Activated CD8-positive, alpha-beta T cell treated with anti-CD3 and anti-CD28 coated beads, Interleukin-2, amount 10 ng/mL, durations not matched to agents 7 days and 5 days (primary cell): ENCODE results near the gene ETNK2. TPM values are rescaled to one million over a fixed set of nuclear protein-coding genes. Genes with fewer than 3 reads are reported as not detected.
"Not testable (repeated sequence)": the region's sequence is repeated elsewhere in the genome, so short reads cannot be mapped to it uniquely, and the experiment has no call there.

Experiments used
- ATAC-seq: fragments of 150-1000 bp; cut with Tn5 transposase; one replicate; pipeline ENCODE4 v1.10.0; 2021; ENCODE audit warnings: moderate library complexity
- CTCF ChIA-PET: fragments of 350-600 bp; sonication (Branson Sonifier 250); formaldehyde crosslinking; loops from one replicate; lab custom pipeline; 2021; ENCODE audit warnings: antibody characterized with exemption; lab: Charles Lee
- POLR2A ChIA-PET: fragments of 350-600 bp; sonication (Branson Sonifier 250); formaldehyde crosslinking; loops from one replicate; lab custom pipeline; 2021; ENCODE audit warnings: antibody characterized with exemption; lab: Charles Lee
- DNase-seq: peaks from one replicate; pipeline ENCODE4 v3.0.0-alpha.2; 2020
- H3K27ac Mint-ChIP-seq: one replicate; pipeline ENCODE4 v1.8.0; 2021; ENCODE audit warnings: mild to moderate bottlenecking, mixed read lengths
- H3K27me3 Mint-ChIP-seq: one replicate; pipeline ENCODE4 v1.8.0; 2021; ENCODE audit warnings: low read depth, mixed read lengths
- H3K36me3 Mint-ChIP-seq: one replicate; pipeline ENCODE4 v1.8.0; 2021; ENCODE audit warnings: low read depth, mixed read lengths
- H3K4me1 Mint-ChIP-seq: one replicate; pipeline ENCODE4 v1.8.0; 2021; ENCODE audit warnings: low read depth, mixed read lengths
- H3K4me3 Mint-ChIP-seq: one replicate; pipeline ENCODE4 v1.8.0; 2021; ENCODE audit warnings: mild to moderate bottlenecking, mixed read lengths
- H3K9me3 Mint-ChIP-seq: one replicate; pipeline ENCODE4 v1.8.0; 2022; ENCODE audit warnings: mixed read lengths; ENCODE audit not compliant: insufficient read depth
- total RNA-seq, 2 experiments: library from RNA; stranded (reverse); gene quantifications; one replicate each; pipeline ENCODE4 v1.2.3, GENCODE V29; 2021

The ETNK2 gene
- total RNA-seq, 2 experiments from 2014 or later = 0.11 TPM; not detected in 1

GRCh38 chr1:204102739-204103430 is 49.0 kb downstream of the ETNK2 start:
- peak overlapping the region; percentile 48 for H3K4me3 Mint-ChIP-seq
- peak overlapping the region; percentile 60 for H3K27ac Mint-ChIP-seq
- peaks cover 3% of the 10 kb centered on the region for H3K27me3 Mint-ChIP-seq
- peaks cover 3% of the 10 kb centered on the region for H3K36me3 Mint-ChIP-seq
- DNase-seq = no peak
- CTCF ChIA-PET = interaction anchor here (1.2 to 1.7 kb wide), 2 partner anchors 26 to 232 kb away, joined by 3 to 6 read pairs; no protein-coding TSS in a partner anchor
- ATAC-seq = peak; percentile 32
- no peaks in the 10 kb centered on the region for H3K9me3 Mint-ChIP-seq
- H3K4me1 Mint-ChIP-seq = peaks cover 44% of the 10 kb centered on the region
- POLR2A ChIA-PET = no interaction called here

- ATAC-seq = peak; percentile 21
- Mint-ChIP-seq H3K27ac (peak overlapping the region; percentile 60), H3K4me3 (peak overlapping the region; percentile 48), H3K27me3 (peaks cover 3% of the 10 kb centered on the region), H3K9me3 (no peaks in the 10 kb centered on the region), H3K4me1 (peaks cover 44% of the 10 kb centered on the region), H3K36me3 (peaks cover 3% of the 10 kb centered on the region)
- POLR2A ChIA-PET = no interaction called here
- peak; percentile 32 for DNase-seq
- CTCF ChIA-PET = interaction anchor here (1.2 to 1.7 kb wide), 2 partner anchors 27 to 231 kb away, joined by 3 to 6 read pairs; no protein-coding TSS in a partner anchor
Observed at GRCh38 chr1:204102029-204102611, 49.7 kb downstream of the ETNK2 start.

- H3K27ac Mint-ChIP-seq, H3K9me3 Mint-ChIP-seq, POLR2A ChIA-PET, H3K27me3 Mint-ChIP-seq, H3K36me3 Mint-ChIP-seq, DNase-seq, H3K4me3 Mint-ChIP-seq, ATAC-seq: not testable (repeated sequence)
- H3K4me1 Mint-ChIP-seq = peaks cover 32% of the 10 kb centered on the region
- CTCF ChIA-PET = interaction anchor here (1.1 kb wide), 1 partner anchor 29 kb away, joined by 3 read pairs; no protein-coding TSS in a partner anchor
Observed at GRCh38 chr1:204099754-204100153, 52.1 kb downstream of the ETNK2 start.

GRCh38 chr1:204098683-204099082 is 53.2 kb downstream of the ETNK2 start:
- no peaks in the 10 kb centered on the region for H3K9me3 Mint-ChIP-seq
- peaks cover 21% of the 10 kb centered on the region for H3K4me1 Mint-ChIP-seq
- no peak overlapping the region for H3K27ac Mint-ChIP-seq
- DNase-seq (no peak), ATAC-seq (no peak)
- no peaks in the 10 kb centered on the region for H3K36me3 Mint-ChIP-seq
- no peak overlapping the region for H3K4me3 Mint-ChIP-seq
- ChIA-PET CTCF (no interaction called here), POLR2A (interaction anchor here (0.7 kb wide), 1 partner anchor 10 kb away, joined by 4 read pairs; no protein-coding TSS in a partner anchor)
- H3K27me3 Mint-ChIP-seq = peaks cover 7% of the 10 kb centered on the region

GRCh38 chr1:204096931-204097330 is 54.9 kb downstream of the ETNK2 start:
- ChIA-PET POLR2A (no interaction called here), CTCF (no interaction called here)
- no peak overlapping the region for H3K27ac Mint-ChIP-seq
- no peak for DNase-seq
- peaks cover 4% of the 10 kb centered on the region for H3K4me1 Mint-ChIP-seq
- H3K36me3 Mint-ChIP-seq = no peaks in the 10 kb centered on the region
- peaks cover 7% of the 10 kb centered on the region for H3K27me3 Mint-ChIP-seq
- no peak overlapping the region for H3K4me3 Mint-ChIP-seq
- no peaks in the 10 kb centered on the region for H3K9me3 Mint-ChIP-seq
- ATAC-seq = no peak

- no peaks in the 10 kb centered on the region for H3K36me3 Mint-ChIP-seq
- peaks cover 7% of the 10 kb centered on the region for H3K27me3 Mint-ChIP-seq
- H3K9me3 Mint-ChIP-seq = no peaks in the 10 kb centered on the region
- ChIA-PET CTCF (interaction anchor here (1.0 kb wide), 1 partner anchor 32 kb away, joined by 4 read pairs; no protein-coding TSS in a partner anchor), POLR2A (no interaction called here)
- DNase-seq (no peak), ATAC-seq (no peak)
- no peaks in the 10 kb centered on the region for H3K4me1 Mint-ChIP-seq
- H3K27ac Mint-ChIP-seq = no peak overlapping the region
- H3K4me3 Mint-ChIP-seq = no peak overlapping the region
Observed at GRCh38 chr1:204094856-204095634, 56.8 kb downstream of the ETNK2 start.

GRCh38 chr1:204094313-204094729 is 57.5 kb downstream of the ETNK2 start:
- Mint-ChIP-seq H3K9me3 (no peaks in the 10 kb centered on the region), H3K36me3 (no peaks in the 10 kb centered on the region), H3K27me3 (peaks cover 7% of the 10 kb centered on the region), H3K27ac (no peak overlapping the region), H3K4me1 (no peaks in the 10 kb centered on the region), H3K4me3 (no peak overlapping the region)
- no peak for DNase-seq
- POLR2A ChIA-PET = no interaction called here
- ATAC-seq = no peak
- CTCF ChIA-PET = interaction anchor here (1.2 kb wide), 1 partner anchor 34 kb away, joined by 4 read pairs; no protein-coding TSS in a partner anchor

- H3K9me3 Mint-ChIP-seq = no peaks in the 10 kb centered on the region
- POLR2A ChIA-PET = no interaction called here
- no peak overlapping the region for H3K27ac Mint-ChIP-seq
- H3K36me3 Mint-ChIP-seq = no peaks in the 10 kb centered on the region
- CTCF ChIA-PET = interaction anchor here (1.2 kb wide), 1 partner anchor 35 kb away, joined by 4 read pairs; no protein-coding TSS in a partner anchor
- no peak overlapping the region for H3K4me3 Mint-ChIP-seq
- DNase-seq (no peak), ATAC-seq (no peak)
- H3K4me1 Mint-ChIP-seq = no peaks in the 10 kb centered on the region
- peaks cover 7% of the 10 kb centered on the region for H3K27me3 Mint-ChIP-seq
Observed at GRCh38 chr1:204093781-204094180, 58.1 kb downstream of the ETNK2 start.

- ChIA-PET CTCF (interaction anchor here (1.2 kb wide), 1 partner anchor 35 kb away, joined by 4 read pairs; no protein-coding TSS in a partner anchor), POLR2A (no interaction called here)
- Mint-ChIP-seq H3K4me3 (no peak overlapping the region), H3K27me3 (peaks cover 7% of the 10 kb centered on the region), H3K4me1 (no peaks in the 10 kb centered on the region), H3K36me3 (no peaks in the 10 kb centered on the region), H3K9me3 (no peaks in the 10 kb centered on the region), H3K27ac (no peak overlapping the region)
- no peak for DNase-seq
- ATAC-seq = no peak
Observed at GRCh38 chr1:204093421-204093717, 58.5 kb downstream of the ETNK2 start.

GRCh38 chr1:204092632-204093420 is 59.0 kb downstream of the ETNK2 start:
- ChIA-PET POLR2A (no interaction called here), CTCF (interaction anchor here (1.2 to 1.6 kb wide), 2 partner anchors 36 kb away, joined by 4 to 6 read pairs; no protein-coding TSS in a partner anchor)
- H3K4me3 Mint-ChIP-seq = no peak overlapping the region
- H3K36me3 Mint-ChIP-seq = no peaks in the 10 kb centered on the region
- ATAC-seq (no peak), DNase-seq (no peak)
- H3K9me3 Mint-ChIP-seq = no peaks in the 10 kb centered on the region
- H3K4me1 Mint-ChIP-seq = no peaks in the 10 kb centered on the region
- peaks cover 7% of the 10 kb centered on the region for H3K27me3 Mint-ChIP-seq
- H3K27ac Mint-ChIP-seq = no peak overlapping the region

GRCh38 chr1:204091787-204092312 is 60.0 kb downstream of the ETNK2 start:
- no peaks in the 10 kb centered on the region for H3K9me3 Mint-ChIP-seq
- peaks cover 7% of the 10 kb centered on the region for H3K27me3 Mint-ChIP-seq
- H3K4me1 Mint-ChIP-seq = no peaks in the 10 kb centered on the region
- DNase-seq = no peak
- no peak for ATAC-seq
- CTCF ChIA-PET = interaction anchor here (1.6 kb wide), 1 partner anchor 37 kb away, joined by 6 read pairs; no protein-coding TSS in a partner anchor
- POLR2A ChIA-PET = no interaction called here
- no peak overlapping the region for H3K4me3 Mint-ChIP-seq
- no peaks in the 10 kb centered on the region for H3K36me3 Mint-ChIP-seq
- H3K27ac Mint-ChIP-seq = no peak overlapping the region
